ENCODE results near the gene SUPT3H. TPM values are rescaled to one million over a fixed set of nuclear protein-coding genes. Genes with fewer than 3 reads are reported as not detected.

SUPT3H gene
- total and polyA plus RNA-seq, 2 of the 13 experiments (the other 11 are each of a cell fraction or from before 2014, with no cell fraction given), result 11.9 to 36.1 TPM

GRCh38 chr6:45394586-45395095, 16.9 kb upstream of the SUPT3H start (continued):
- TF ChIP-seq AGO1 (IDR thresholded peaks at IDR 0.05; ENCODE audit: low read depth, low read length, poor library complexity, severe bottlenecking) (no peak), PBX2 (CRISPR knock-in tag; IDR thresholded peaks at IDR 0.05) (no peak), ZNF275 (CRISPR knock-in tag; IDR thresholded peaks at IDR 0.05; ENCODE audit: borderline replicate concordance) (no peak), NFE2 (CRISPR knock-in tag; IDR thresholded peaks at IDR 0.05) (no peak), SNAPC2 (CRISPR knock-in tag; IDR thresholded peaks at IDR 0.05) (no peak), ZNF766 (CRISPR knock-in tag; IDR thresholded peaks at IDR 0.05; ENCODE audit: borderline replicate concordance) (no peak), DRAP1 (CRISPR knock-in tag; IDR thresholded peaks at IDR 0.05) (no peak), ZNF292 (CRISPR knock-in tag; IDR thresholded peaks at IDR 0.05; ENCODE audit: borderline replicate concordance, low read depth) (no peak)

GRCh38 chr6:45388328-45388727, 10.6 kb upstream of the SUPT3H start:
- peaks cover 0 to 11% of the 10 kb centered on the region in 2 experiments; a peak in 2 of 5 replicates for H3K27me3 ChIP-seq (ENCODE audit: control insufficient read depth in 1 of 2, insufficient read depth in 2 of 2, low read length in 2 of 2)
- intact Hi-C loops (cut with micrococcal nuclease; ENCODE audit: unreplicated experiment) (no loop called here), in situ Hi-C loops (cut with HindIII; ENCODE audit: extremely low pct_ligation_motif_present, low pct_unique_long_range_greater_than_20kb) (no loop called here)
- no peak overlapping the region for H3K9ac ChIP-seq (ENCODE audit: insufficient read depth, low read depth, low read length)
- H3K9me3 ChIP-seq (ENCODE audit: low read length), result no peaks in the 10 kb centered on the region
- FAIRE-seq (no peak), DNase-seq (ENCODE audit: low spot score) (no peak), ATAC-seq (no peak)
- no peaks in the 10 kb centered on the region for H3K4me1 ChIP-seq (ENCODE audit: insufficient read depth, low read length)
- no peaks in the 10 kb centered on the region for H4K20me1 ChIP-seq (ENCODE audit: insufficient read depth, low read length)
- no peaks in the 10 kb centered on the region for H3K36me3 ChIP-seq (replicated peaks in 1 of 2; ENCODE audit: control insufficient read depth in 1 of 2, insufficient read depth in 2 of 2, low read length in 2 of 2)
- 27% methylated on average over 3 of the region's 3 CpGs for WGBS (ENCODE audit: low lambda C conversion rate)
- H3K4me3 ChIP-seq (replicated peaks in 1 of 3; ENCODE audit: insufficient read depth in 1 of 3, low read depth in 2 of 3, low read length in 3 of 3), result no peak overlapping the region
- BruUV-seq (replicated peaks), result no TSS peak
- H2AFZ ChIP-seq (ENCODE audit: low read length), result no peak overlapping the region
- H3K27ac ChIP-seq (ENCODE audit: extremely low read length, insufficient read depth, low read length), result no peak overlapping the region
- no peak for TF ChIP-seq NR2F1 (CRISPR knock-in tag; IDR thresholded peaks at IDR 0.05)
- ChIA-PET POLR2A (interaction anchor here (1.3 kb wide), 1 partner anchor 10 kb away, joined by 9 read pairs; the partner anchor contains the start of gene SUPT3H), CTCF (ENCODE audit: low intra/inter-chr PET ratio, low total read pairs) (no interaction called here)
- no peaks in the 10 kb centered on the region for H3K79me2 ChIP-seq (ENCODE audit: insufficient read depth, low read length)
- no peak overlapping the region for H3K4me2 ChIP-seq (ENCODE audit: low read depth, low read length)

Measured in HepG2 (cell line).